ENCODE measurements around the gene PARP12.

Gene PARP12

GRCh38 chr7:139976055-139976837 lies 86.5 kb downstream of the PARP12 start:
- no peak overlapping the region for H3K4me3 ChIP-seq (replicated peaks; ENCODE audit: low read depth, low read length)
- no peak for TF ChIP-seq CTCF (IDR thresholded peaks at IDR 0.05; ENCODE audit: low read length, missing control alignments)
- DNase-seq (ENCODE audit: low read depth): no peak

GRCh38 chr7:139974179-139974811 lies 88.5 kb downstream of the PARP12 start:
- no peak for TF ChIP-seq CTCF (IDR thresholded peaks at IDR 0.05; ENCODE audit: low read length, missing control alignments)
- no peak for DNase-seq (ENCODE audit: low read depth)
- no peak overlapping the region for H3K4me3 ChIP-seq (replicated peaks; ENCODE audit: low read depth, low read length)

All from fibroblast of pulmonary artery (primary cell).